Esophagus squamous epithelium (tissue), 5 donors: ENCODE measurements around the gene PLOD3. TPM values are rescaled to one million over a fixed set of nuclear protein-coding genes. Genes with fewer than 3 reads are reported as not detected.

Experiments
- DNase-seq: peaks from one replicate; lab custom pipeline; 2025; lab: John Stamatoyannopoulos, UW
- H3K27ac ChIP-seq, 4 donors: fragments of 200-600 bp; sonication (generic); one replicate each; pipeline ENCODE4 v1.5.1; 2016 to 2019; ENCODE audit warnings: mild to moderate bottlenecking in 1 of 4
- H3K27me3 ChIP-seq, 4 donors: fragments of 200-600 bp; sonication (generic); 1 replicate in 3 of 4; 2 replicates in 1 of 4; pipeline versions ENCODE4 v1.5.1 to v1.6.0; 2017 to 2021; ENCODE audit warnings: antibody characterized with exemption in 1 of 4
- H3K36me3 ChIP-seq, 3 donors: fragments of 200-600 bp; sonication (generic); one replicate each; pipeline ENCODE4 v1.5.1; 2016 to 2019
- H3K4me1 ChIP-seq, 3 donors: fragments of 200-600 bp; sonication (generic); one replicate each; pipeline ENCODE4 v1.5.1; 2017 to 2019
- H3K4me3 ChIP-seq, 4 donors: fragments of 200-600 bp; sonication (generic); 1 replicate in 3 of 4; 2 replicates in 1 of 4; pipeline ENCODE4 v1.5.1; 2016 to 2019; ENCODE audit warnings: mild to moderate bottlenecking in 2 of 4, moderate library complexity in 1 of 4
- H3K9me3 ChIP-seq, 3 donors: fragments of 200-600 bp; sonication (generic); one replicate each; pipeline ENCODE4 v1.5.1; 2016 to 2019
- POLR2A ChIP-seq, 4 donors: fragments of 450-650 bp; IDR thresholded peaks; one replicate each; pipeline ENCODE4 v1.6.1; 2017; ENCODE audit warnings: antibody characterized with exemption in 4 of 4, mild to moderate bottlenecking in 4 of 4, moderate library complexity in 3 of 4
- WGBS, 2 donors: methylation state at CpG; one replicate each; pipeline ENCODE4 v1.1.5; 2018; 5-methylcytosine and 5-hydroxymethylcytosine counted together
- intact Hi-C: fragments of 100-400 bp; cut with DNase I; formaldehyde crosslinking; loops from one replicate; pipeline ENCODE4 v1.15.0; 2022
- total RNA-seq, 4 donors: library from RNA; depleted of rRNA; stranded (reverse); fragments of >200 nt; gene quantifications; one replicate each; pipeline ENCODE4 v1.1.0, GENCODE V29; 2016
- TF ChIP-seq, protein P1 (sequence below), 6 experiments: fragments of 450-650 bp in 4 of 6; fragments of 200-600 bp in 2 of 6; sonication (generic) in 2 of 6; IDR thresholded peaks; one replicate each; pipeline ENCODE4 v1.5.1; 2016 to 2019; ENCODE audit warnings: antibody characterized with exemption in 6 of 6, mild to moderate bottlenecking in 4 of 6, moderate library complexity in 4 of 6
- donor health status: DM: yes; HTN: yes; CAD: no.

The PLOD3 gene
- total RNA-seq, 4 donors from 2014 or later = 2.5 to 14.5 (median 9.7) TPM

DNA sequence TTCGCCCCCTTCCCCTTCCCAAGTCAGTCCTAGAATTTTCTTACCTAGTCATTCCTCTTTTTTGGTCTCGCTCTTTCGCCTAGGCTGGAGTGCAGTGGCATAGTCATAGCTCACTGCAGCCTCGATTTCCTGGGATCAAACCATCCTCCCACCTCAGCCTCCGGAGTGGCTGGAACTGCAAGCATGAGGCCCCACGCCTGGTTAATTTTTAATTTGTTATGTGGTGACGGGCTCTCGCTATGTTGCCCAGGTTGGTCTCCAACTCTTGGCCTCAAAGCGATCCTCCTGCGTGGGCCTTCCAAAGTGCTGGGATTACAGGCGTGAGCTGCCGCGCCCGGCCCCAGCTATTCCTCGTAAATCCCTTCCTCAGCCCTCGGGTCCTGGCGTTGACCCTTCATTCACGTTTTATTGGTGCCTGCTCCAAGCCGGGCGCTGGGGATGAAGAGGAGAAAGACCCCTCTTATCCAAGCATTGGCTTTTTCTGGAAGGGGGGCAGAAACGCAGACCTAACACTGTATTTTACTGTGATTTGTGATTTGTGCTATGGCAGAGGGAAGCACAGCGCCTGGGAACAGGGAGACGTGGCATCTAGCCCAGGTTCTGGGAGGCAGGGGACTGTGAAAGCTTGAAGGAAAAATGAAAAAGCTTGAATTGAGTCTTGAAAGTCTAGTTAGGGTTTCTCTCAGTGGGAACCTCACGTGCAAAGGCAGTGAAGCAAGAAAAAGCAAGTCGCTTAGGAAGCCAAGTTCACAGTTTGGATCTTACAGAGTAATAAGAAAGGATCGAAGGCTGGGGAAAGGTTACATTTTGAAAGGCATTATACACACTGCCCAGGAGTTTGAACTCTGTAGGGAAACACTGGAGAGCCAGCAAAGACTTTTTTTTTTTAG is 1.1 kb upstream of the PLOD3 start:
- Histone ChIP-seq H3K4me1 (peaks cover 21 to 58% (median 22%) of the 10 kb centered on the region in 3 donors), H3K27ac (peak overlapping the region; percentile 77 to 95 (median 90)), H3K36me3 (peaks cover 8 to 51% (median 9%) of the 10 kb centered on the region in 3 donors), H3K9me3 (no peaks in the 10 kb centered on the region), H3K27me3 (no peaks in the 10 kb centered on the region), H3K4me3 (peak overlapping the region; percentile 57 to 90 (median 78))
- 7 to 10% methylated on average over 20 to 23 of the region's 26 CpGs for WGBS, 2 donors
- TF ChIP-seq POLR2A (IDR thresholded peaks at IDR 0.05) = no peak
- TF ChIP-seq, protein P1, sequence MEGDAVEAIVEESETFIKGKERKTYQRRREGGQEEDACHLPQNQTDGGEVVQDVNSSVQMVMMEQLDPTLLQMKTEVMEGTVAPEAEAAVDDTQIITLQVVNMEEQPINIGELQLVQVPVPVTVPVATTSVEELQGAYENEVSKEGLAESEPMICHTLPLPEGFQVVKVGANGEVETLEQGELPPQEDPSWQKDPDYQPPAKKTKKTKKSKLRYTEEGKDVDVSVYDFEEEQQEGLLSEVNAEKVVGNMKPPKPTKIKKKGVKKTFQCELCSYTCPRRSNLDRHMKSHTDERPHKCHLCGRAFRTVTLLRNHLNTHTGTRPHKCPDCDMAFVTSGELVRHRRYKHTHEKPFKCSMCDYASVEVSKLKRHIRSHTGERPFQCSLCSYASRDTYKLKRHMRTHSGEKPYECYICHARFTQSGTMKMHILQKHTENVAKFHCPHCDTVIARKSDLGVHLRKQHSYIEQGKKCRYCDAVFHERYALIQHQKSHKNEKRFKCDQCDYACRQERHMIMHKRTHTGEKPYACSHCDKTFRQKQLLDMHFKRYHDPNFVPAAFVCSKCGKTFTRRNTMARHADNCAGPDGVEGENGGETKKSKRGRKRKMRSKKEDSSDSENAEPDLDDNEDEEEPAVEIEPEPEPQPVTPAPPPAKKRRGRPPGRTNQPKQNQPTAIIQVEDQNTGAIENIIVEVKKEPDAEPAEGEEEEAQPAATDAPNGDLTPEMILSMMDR (IDR thresholded peaks at IDR 0.05) = no peak
- DNase-seq = no peak
- intact Hi-C loops = no loop called here

DNA sequence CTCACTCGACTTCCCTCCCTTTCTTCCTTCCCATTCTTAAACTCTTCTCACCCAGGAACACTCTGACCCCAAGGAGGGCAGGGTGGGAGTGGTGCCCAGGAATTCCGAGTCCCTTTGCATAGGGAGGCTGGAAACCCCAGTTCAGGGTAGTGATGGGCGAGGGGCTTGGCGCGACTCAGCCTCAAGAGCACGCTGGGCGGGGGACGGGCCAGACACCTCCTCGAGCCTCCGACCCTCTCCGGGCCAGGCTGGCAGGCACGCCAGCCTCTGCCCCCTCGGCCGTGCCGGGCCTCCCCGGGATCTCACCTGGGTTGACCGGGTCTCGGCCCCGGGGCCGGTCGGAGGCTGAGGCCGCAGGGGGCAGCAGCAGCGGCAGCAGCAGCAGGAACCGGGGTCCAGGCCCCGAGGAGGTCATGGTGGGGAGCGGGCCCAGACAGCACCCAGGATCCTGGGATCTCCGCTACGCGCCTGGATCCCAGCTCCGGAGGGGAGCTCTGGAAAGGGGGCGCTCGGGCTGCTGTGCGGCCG is 457 bp downstream of the PLOD3 start:
- DNase-seq = no peak
- TF ChIP-seq, protein P1 (IDR thresholded peaks at IDR 0.05) = no peak
- peaks cover 0 to 51% (median 0%) of the 10 kb centered on the region in 3 donors for H3K36me3 ChIP-seq
- H3K4me3 ChIP-seq = peak overlapping the region; percentile 57 to 90 (median 78)
- no peaks in the 10 kb centered on the region for H3K27me3 ChIP-seq
- H3K27ac ChIP-seq = peak overlapping the region; percentile 77 to 95 (median 90)
- intact Hi-C loops = no loop called here
- H3K4me1 ChIP-seq = peaks cover 21 to 56% (median 22%) of the 10 kb centered on the region in 3 donors
- 0% methylated on average over 4 to 9 of the region's 34 CpGs for WGBS, 2 donors
- no peaks in the 10 kb centered on the region for H3K9me3 ChIP-seq

DNA sequence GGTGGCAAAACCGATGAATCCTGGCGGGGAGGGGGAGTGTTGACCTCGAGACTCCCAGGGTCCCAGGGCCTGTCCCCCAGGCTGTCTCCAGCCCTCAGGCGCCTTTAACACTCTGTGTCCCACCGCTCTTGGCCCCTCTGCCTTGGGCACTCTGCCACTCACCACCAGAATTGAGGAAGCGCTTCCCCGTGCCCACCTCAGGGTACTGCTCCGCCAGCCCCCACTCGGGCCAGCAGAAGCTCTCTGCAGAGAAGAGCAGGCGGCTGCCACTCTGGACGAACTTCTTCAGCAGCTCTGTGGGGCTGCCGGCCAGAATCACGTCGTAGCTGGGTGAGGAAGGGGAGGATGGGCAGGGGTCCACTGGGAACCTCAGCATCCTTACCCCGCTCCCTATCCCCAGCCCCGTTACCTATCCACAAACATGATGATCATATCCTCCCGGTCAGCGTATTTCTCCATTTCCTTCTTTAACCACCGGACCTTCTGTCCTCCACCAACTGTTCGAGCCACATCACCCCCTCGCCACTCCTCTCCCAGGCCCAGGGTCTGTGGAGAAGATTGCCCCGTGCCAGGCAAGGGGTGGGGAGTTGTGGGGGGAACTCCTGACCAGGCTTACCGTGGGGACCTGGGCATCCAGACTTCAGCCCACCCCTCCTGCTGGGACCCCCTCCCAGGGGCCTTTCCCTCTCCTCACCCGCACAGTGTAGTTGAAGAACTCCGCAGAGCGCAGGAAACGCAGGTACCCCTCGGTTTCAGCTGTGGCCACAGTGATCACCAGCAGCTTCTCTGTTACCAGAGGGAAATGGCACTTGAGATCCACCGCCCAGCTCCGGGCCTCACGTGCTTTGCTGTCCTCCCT is 1.2 kb downstream of the PLOD3 start:
- H3K27me3 ChIP-seq = no peaks in the 10 kb centered on the region
- H3K9me3 ChIP-seq = no peaks in the 10 kb centered on the region
- H3K4me1 ChIP-seq = peaks cover 21 to 49% (median 22%) of the 10 kb centered on the region in 3 donors
- peaks cover 0 to 51% (median 0%) of the 10 kb centered on the region in 3 donors for H3K36me3 ChIP-seq
- WGBS, 2 donors = 64 to 72% methylated on average over 21 of the region's 31 CpGs
- H3K4me3 ChIP-seq = peak overlapping the region; percentile 57 to 90 (median 78)
- TF ChIP-seq, protein P1 (IDR thresholded peaks at IDR 0.05) = no peak
- TF ChIP-seq POLR2A (IDR thresholded peaks at IDR 0.05) = no peak
- H3K27ac ChIP-seq = peak overlapping the region; percentile 77 to 95 (median 90)
- no peak for DNase-seq
- intact Hi-C loops = no loop called here

DNA sequence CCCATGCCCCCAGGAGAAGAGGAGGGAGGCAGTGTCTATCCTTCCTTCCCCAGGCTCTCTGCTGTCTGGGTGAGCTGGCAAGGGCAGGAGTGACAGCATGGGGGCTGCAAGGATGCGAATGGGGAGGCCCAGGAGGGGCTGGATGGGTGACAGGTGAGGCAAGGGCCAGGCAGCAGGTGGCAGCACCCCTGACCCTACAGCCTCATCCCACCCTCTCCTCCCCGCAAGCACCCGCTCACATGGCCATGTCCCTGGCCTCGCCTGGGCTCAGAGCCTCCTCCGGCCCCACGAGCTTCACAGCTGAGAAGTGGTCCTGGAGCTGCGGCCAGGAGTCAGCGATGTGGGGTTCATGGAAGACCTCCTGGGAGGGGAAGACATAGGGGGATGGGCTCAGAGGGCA is 5.4 kb downstream of the PLOD3 start:
- DNase-seq = no peak
- Histone ChIP-seq H3K4me3 (no peak overlapping the region), H3K36me3 (peaks cover 0 to 85% (median 9%) of the 10 kb centered on the region in 3 donors), H3K27ac (no peak overlapping the region), H3K27me3 (no peaks in the 10 kb centered on the region), H3K9me3 (no peaks in the 10 kb centered on the region), H3K4me1 (peaks cover 8 to 19% (median 11%) of the 10 kb centered on the region in 3 donors)
- TF ChIP-seq, protein P1 (IDR thresholded peaks at IDR 0.05) = no peak
- TF ChIP-seq POLR2A (IDR thresholded peaks at IDR 0.05) = no peak
- intact Hi-C loops = no loop called here
- 97% methylated on average over 6 of the region's 8 CpGs; no CpG with 5 or more reads in 1 of the 2 donors for WGBS, 2 donors
